ENCODE measurements around the gene FKBP5. TPM values are rescaled to one million over a fixed set of nuclear protein-coding genes. Genes with fewer than 3 reads are reported as not detected.

Gene FKBP5
- total RNA-seq, 2 donors from 2014 or later, result 27.0 to 53.3 TPM

DNA sequence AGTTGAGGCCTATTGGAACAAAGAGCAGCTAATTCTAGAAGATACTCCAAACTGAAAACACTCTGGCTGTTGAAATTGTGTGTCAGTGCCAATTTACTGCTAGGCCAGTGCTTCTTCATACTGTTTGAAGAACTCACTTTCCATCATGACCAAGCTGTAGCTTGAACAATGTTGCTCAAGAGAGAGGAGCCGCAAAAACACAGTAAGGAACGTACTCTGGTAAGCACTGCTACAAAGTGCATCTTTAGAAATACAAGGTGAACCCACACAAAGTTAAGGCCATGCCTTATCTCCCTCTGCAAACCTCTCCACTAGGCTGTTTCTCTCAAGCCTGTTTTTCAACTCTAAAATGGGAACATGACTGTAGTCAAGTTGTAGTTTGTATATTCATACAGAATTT lies 101.5 kb downstream of the FKBP5 start:
- no peaks in the 10 kb centered on the region for H3K9me3 Mint-ChIP-seq
- Histone ChIP-seq H3K9me3 (ENCODE audit: control insufficient read depth, low read length) (no peaks in the 10 kb centered on the region), H3K4me3 (ENCODE audit: low read length) (no peak overlapping the region), H3K4me1 (ENCODE audit: control insufficient read depth, insufficient read depth, low read length) (no peaks in the 10 kb centered on the region), H3K27me3 (ENCODE audit: control insufficient read depth, insufficient read depth, low read length, poor library complexity, severe bottlenecking) (no peaks in the 10 kb centered on the region), H3K9ac (ENCODE audit: extremely low read depth, low read length, poor library complexity, severe bottlenecking) (no peak overlapping the region), H3K27ac (ENCODE audit: low read depth, low read length) (no peak overlapping the region), H3K36me3 (ENCODE audit: control insufficient read depth, insufficient read depth, low read length) (no peaks in the 10 kb centered on the region)
- peaks cover 11% of the 10 kb centered on the region for H3K4me1 Mint-ChIP-seq
- H3K36me3 Mint-ChIP-seq (ENCODE audit: low read depth), result peaks cover 7% of the 10 kb centered on the region
- no peak for DNase-seq
- 87 to 100% methylated on average over 2 of the region's 2 CpGs for WGBS, 2 experiments (ENCODE audit: insufficient coverage in 1 of 2, insufficient read length in 1 of 2)
- H3K4me3 Mint-ChIP-seq, result no peak overlapping the region
- H3K27ac Mint-ChIP-seq, result no peak overlapping the region
- TF ChIP-seq, protein P1, sequence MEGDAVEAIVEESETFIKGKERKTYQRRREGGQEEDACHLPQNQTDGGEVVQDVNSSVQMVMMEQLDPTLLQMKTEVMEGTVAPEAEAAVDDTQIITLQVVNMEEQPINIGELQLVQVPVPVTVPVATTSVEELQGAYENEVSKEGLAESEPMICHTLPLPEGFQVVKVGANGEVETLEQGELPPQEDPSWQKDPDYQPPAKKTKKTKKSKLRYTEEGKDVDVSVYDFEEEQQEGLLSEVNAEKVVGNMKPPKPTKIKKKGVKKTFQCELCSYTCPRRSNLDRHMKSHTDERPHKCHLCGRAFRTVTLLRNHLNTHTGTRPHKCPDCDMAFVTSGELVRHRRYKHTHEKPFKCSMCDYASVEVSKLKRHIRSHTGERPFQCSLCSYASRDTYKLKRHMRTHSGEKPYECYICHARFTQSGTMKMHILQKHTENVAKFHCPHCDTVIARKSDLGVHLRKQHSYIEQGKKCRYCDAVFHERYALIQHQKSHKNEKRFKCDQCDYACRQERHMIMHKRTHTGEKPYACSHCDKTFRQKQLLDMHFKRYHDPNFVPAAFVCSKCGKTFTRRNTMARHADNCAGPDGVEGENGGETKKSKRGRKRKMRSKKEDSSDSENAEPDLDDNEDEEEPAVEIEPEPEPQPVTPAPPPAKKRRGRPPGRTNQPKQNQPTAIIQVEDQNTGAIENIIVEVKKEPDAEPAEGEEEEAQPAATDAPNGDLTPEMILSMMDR (conservative IDR thresholded peaks at IDR 0.05), result no peak
- no peaks in the 10 kb centered on the region for H3K27me3 Mint-ChIP-seq (ENCODE audit: insufficient read depth)

- H3K9me3 Mint-ChIP-seq, result no peaks in the 10 kb centered on the region
- H3K4me3 Mint-ChIP-seq, result no peak overlapping the region
- Histone ChIP-seq H3K36me3 (ENCODE audit: control insufficient read depth, insufficient read depth, low read length) (no peaks in the 10 kb centered on the region), H3K9me3 (ENCODE audit: control insufficient read depth, low read length) (no peaks in the 10 kb centered on the region), H3K4me3 (ENCODE audit: low read length) (no peak overlapping the region), H3K27ac (ENCODE audit: low read depth, low read length) (no peak overlapping the region), H3K4me1 (ENCODE audit: control insufficient read depth, insufficient read depth, low read length) (no peaks in the 10 kb centered on the region), H3K27me3 (ENCODE audit: control insufficient read depth, insufficient read depth, low read length, poor library complexity, severe bottlenecking) (no peaks in the 10 kb centered on the region), H3K9ac (ENCODE audit: extremely low read depth, low read length, poor library complexity, severe bottlenecking) (no peak overlapping the region)
- TF ChIP-seq, protein P1 (conservative IDR thresholded peaks at IDR 0.05), result no peak
- DNase-seq, result no peak
- peaks cover 10% of the 10 kb centered on the region for H3K4me1 Mint-ChIP-seq
- H3K27ac Mint-ChIP-seq, result no peak overlapping the region
- no peaks in the 10 kb centered on the region for H3K27me3 Mint-ChIP-seq (ENCODE audit: insufficient read depth)
- H3K36me3 Mint-ChIP-seq (ENCODE audit: low read depth), result peaks cover 7% of the 10 kb centered on the region
Observed at GRCh38 chr6:35586542-35586941, 102.2 kb downstream of the FKBP5 start.

DNA sequence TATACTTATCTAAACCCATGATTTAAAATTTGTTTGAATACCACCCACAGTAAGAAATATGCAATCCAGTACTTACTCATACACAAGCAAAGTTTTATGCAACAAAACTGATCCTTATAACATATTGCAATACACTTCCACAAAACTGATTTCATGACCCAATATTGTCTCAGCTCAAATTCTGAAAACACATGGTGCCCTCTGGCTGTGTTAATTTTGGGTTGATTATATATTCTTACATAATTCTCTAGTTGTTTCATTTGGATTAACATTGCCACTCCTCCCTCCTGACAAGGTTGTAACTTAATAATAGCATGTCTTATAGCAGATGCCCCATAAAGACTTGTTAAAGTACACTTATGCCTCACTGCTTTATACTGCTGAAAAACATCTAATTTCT lies 103.1 kb downstream of the FKBP5 start:
- Histone ChIP-seq H3K27me3 (ENCODE audit: control insufficient read depth, insufficient read depth, low read length, poor library complexity, severe bottlenecking) (no peaks in the 10 kb centered on the region), H3K9me3 (ENCODE audit: control insufficient read depth, low read length) (no peaks in the 10 kb centered on the region), H3K4me3 (ENCODE audit: low read length) (no peak overlapping the region), H3K36me3 (ENCODE audit: control insufficient read depth, insufficient read depth, low read length) (no peaks in the 10 kb centered on the region), H3K27ac (ENCODE audit: low read depth, low read length) (no peak overlapping the region), H3K4me1 (ENCODE audit: control insufficient read depth, insufficient read depth, low read length) (no peaks in the 10 kb centered on the region), H3K9ac (ENCODE audit: extremely low read depth, low read length, poor library complexity, severe bottlenecking) (no peak overlapping the region)
- Mint-ChIP-seq H3K9me3 (no peaks in the 10 kb centered on the region), H3K27ac (no peak overlapping the region), H3K4me1 (peaks cover 2% of the 10 kb centered on the region), H3K36me3 (ENCODE audit: low read depth) (peaks cover 7% of the 10 kb centered on the region), H3K27me3 (ENCODE audit: insufficient read depth) (no peaks in the 10 kb centered on the region), H3K4me3 (no peak overlapping the region)
- TF ChIP-seq, protein P1 (conservative IDR thresholded peaks at IDR 0.05), result no peak
- DNase-seq, result no peak
